GM12873 (cell line): ENCODE measurements around the gene LASP1NB.

Experiments used
- TF ChIP-seq, protein P1 (sequence below): IDR thresholded peaks from 2 replicates; pipeline ENCODE4 v1.5.1; 2012; ENCODE audit warnings: low read depth, mild to moderate bottlenecking, moderate library complexity, low read length, control low read depth; ENCODE audit not compliant: insufficient read depth; ENCODE audit errors: missing control alignments

Gene LASP1NB

DNA sequence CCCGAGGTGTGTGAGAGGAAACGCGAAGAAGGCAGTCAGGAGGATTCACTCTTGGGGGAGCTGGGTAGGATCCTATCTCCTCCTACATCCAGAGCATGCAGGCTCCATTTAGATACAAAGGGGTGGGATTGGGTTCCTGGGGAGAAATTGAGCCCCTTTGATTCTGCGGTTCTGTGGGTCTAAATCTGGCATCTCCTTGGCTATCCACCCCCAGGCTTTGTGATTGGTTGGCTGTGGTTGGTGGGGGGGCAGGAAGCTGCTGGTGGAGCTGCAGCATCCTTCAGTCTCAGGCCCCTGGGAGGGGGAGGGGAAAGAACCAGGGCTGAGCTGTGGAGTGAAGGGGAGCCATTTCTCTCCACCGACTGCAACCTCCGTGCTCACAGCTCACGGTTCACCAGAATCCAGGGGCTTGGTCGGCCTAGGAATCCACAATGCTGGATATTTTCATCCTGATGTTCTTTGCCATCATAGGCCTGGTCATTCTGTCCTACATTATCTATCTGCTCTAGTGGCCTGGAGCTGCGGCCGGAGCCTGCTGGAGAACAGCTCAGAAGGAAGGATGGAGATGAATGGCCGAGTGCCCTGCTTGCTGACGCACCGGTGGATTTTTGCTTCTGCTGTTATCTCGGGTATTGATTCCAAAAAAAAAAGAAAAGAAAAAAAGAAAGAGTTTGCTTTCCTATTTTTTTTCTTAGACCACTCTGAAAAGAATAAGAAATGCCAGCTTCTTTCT lies at the start of gene LASP1NB:
TSS of gene LASP1NB (plus strand) at position 352 of the 733 bp plus-strand sequence.
- TF ChIP-seq, protein P1, sequence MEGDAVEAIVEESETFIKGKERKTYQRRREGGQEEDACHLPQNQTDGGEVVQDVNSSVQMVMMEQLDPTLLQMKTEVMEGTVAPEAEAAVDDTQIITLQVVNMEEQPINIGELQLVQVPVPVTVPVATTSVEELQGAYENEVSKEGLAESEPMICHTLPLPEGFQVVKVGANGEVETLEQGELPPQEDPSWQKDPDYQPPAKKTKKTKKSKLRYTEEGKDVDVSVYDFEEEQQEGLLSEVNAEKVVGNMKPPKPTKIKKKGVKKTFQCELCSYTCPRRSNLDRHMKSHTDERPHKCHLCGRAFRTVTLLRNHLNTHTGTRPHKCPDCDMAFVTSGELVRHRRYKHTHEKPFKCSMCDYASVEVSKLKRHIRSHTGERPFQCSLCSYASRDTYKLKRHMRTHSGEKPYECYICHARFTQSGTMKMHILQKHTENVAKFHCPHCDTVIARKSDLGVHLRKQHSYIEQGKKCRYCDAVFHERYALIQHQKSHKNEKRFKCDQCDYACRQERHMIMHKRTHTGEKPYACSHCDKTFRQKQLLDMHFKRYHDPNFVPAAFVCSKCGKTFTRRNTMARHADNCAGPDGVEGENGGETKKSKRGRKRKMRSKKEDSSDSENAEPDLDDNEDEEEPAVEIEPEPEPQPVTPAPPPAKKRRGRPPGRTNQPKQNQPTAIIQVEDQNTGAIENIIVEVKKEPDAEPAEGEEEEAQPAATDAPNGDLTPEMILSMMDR, result no peak

DNA sequence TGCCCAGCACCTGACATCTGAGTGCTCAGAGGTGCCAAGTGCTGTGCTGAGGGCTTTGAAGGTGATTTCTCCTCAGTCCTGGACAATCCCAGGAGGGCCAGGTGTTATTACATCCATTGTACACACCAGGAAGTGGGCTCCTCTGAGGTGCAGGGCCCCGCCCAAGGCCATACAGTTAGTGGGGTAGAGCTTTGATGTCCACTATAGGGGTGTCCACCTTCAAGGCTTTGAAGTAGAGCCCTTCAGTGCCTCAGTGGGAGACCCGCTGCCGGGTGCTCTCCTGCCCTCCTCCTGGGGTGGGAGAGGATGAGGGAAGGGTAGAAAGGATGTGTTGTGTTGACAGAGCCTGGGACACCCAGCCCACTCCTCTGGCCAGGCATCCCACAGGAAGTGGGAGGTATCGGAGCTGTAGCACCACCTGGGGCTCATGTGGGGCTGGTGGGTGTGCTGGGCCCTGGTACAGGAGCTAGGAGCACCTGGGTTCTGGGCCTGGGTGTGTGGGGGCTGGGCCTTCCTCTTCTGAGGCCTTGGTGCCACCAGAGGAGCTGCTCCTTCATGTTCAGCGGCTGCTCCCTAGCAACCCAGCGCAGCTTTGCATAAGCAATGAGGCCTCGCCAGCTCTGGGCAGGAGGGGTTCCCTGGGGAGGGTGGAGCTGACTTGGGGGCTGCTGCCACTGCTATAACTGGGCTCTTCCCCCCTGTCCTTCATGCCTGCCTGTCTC lies 48.1 kb upstream of the LASP1NB start:
- TF ChIP-seq, protein P1, result no peak

DNA sequence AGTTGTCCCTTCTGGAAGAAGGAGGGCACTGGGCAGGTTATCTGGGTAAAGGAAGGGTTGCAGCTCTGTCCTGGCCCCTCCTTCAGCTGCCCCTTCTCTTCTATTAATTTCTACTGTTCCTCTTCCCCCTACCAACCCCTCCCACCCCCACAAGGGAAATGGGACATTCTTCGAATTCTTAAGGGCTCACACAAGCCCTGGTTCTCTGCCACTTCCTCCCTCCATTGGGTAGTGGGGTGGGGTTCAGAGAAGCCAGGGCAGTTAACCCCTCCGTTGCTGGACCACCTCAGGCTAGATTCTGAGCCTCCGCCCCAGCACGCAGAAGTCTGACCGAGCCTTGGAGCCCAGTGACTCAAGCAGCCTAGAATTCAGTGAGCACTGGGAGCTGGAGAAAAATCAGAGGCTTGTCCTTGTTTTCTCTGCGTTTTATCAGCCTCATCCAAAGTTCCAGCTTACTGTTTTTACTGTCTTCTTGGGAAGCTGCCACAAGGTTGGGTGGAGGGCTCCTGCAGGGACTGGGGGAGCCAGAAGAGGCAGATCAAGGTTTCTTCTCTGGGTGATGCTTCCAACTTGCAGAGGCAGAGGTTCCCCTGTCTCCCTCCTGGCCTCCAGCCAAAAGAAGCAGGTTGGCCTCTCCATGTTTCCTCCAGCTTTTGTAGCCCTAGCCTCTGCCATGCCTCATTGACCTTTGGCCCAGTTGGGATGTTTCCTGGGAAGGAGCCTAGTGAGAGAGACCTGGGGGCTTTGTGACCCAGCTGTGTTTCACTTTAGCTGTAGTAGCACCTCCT lies 45.3 kb upstream of the LASP1NB start:
- TF ChIP-seq, protein P1, result no peak

DNA sequence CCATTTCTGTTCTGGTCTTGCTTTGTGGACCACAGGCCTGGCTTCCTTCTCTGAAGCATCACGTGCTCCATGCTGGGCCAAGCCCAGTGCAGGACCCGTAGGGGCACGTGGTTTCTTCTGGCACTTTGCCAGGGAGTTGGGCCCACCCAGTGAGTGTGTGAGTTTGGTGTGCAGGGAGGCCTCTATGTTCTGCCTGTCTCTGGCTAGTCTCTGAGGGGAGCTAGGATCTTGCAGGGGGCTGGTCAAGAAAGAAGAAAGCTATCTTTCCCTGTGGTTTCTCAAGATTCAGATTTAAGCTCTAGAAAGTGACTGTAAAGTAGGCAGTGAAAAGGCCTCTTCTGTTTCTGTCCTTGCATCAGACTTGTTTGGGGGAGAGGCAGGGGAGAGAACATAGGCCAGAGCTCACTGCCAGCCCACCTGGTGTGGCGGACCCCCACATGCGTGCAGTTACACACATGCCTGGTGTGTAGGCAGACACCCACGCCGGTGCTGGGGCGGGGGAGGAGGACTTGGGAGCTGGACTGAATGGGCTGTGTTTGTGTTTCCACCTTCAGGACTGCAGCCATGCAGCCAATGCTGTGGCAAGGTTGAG lies 43.7 kb upstream of the LASP1NB start:
- TF ChIP-seq, protein P1, result no peak

DNA sequence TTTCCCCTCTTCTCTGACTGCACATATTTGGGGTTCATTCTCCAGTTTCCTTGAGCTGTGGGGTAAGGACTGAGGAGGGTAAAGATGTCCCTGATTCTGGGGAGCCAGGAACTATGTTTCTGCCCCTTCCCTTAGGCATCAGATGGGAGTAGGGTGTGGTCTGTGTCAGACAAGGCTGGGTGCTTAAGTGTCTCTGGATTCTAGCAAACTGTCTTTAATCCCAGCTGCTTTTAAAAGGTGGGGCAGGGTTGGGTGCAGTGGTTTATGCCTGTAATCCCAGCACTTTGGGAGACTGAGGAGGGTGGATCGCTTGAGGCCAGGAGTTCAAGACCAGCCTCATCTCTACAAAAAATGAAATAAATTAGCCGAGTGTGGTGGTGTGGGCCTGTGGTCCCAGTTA lies 42.5 kb upstream of the LASP1NB start:
- TF ChIP-seq, protein P1, result no peak

DNA sequence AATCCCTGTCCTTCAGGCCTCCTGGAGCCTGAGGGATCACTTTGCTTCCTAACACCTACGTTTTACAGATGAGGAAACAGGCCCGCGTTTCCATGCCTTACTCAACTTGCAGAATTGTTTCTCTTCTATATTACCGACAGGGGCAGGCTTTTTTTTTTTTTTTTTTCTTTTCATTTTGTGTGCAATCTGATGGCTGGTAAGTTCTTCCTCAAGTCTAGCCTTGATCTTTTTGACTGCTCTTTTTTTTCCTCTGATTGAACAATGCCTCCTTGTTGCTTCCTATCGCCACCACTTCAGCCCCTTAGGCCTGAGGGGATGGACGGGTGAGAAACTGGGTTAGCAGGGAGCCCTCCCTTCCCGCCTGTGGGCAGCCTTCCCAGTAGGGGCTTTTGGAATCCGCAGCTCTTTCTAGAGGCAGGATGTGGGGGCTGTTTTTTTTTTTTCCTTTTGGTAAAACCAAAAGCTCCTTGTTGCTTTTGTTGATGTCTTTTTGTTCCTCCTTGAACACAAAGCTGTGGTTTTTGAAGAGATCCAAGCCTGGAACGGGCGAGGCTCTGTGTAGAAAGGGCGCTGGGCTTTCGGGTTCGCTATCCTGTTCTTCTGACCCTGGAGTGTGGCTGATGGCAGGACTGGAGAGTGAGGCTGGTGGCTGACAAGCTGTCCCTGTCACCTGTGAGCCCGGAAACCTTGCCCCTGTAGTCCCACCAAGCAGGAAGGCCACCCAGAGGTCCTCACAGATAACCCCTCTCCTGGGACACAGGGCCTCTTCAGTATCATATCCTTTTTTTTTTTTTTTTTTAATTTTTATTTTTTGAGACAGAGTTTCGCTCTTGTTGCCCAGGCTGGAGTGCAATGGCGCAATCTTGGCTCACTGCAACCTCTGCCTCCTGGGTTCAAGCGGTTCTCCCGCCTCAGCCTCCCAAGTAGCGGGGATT lies 41.6 kb upstream of the LASP1NB start:
- TF ChIP-seq, protein P1, result no peak
